ENCODE data around the gene SIN3B.
A peak's percentile ranks its signal among the peaks of the same experiment; 100 is the strongest.

The SIN3B gene

DNA sequence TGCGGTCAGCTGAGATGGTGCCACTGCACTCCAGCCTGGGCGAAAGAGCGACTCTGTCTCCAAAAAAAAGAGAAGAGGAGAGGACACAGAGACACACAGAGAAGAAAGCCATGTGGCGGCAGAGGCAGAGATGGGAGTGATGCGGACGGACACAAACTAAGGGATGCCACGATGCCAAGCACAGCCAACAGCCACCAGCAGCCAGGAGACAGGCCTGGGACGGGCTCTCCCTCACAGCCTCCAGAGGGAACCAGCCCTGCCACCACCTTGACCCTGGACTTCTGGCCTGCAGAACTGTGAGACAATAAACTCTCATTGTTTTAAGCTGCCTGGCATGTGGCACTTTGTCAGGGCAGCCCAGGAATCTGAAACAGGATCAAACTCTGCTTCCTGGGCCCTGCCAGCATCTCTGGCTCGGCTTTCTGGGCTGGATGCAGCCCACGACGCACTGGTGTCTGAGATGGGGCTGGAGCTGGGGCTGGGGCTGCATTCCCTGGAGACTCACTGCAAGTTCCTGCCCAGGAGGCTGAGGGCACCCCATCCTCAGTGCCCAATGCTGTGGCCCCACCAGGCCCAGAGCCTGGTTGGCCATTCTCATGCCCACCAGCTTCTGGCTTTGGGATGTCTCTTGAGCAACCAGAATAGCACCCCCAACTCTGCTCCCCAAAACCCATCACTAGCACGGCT is 62.6 kb downstream of the SIN3B start:
- no peak for DNase-seq

DNA sequence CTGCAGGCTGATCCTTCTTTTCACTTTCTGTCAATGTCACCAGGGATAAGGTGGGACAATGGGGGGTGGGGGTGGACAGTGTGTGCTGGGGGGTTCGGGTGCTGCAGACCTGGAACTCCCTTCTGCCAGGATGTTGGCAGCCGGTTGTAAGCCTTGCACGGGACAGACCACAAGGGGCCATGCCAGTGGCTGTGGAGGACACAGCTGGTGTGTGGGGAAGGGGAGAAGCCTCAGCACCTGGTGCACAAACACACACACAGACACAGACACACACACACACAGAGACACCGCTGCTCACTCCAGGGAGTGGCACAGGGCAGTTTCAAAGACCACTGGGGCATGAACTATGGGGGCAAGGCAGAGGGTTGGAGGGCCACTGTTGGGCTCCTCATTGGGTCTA is 63.2 kb downstream of the SIN3B start:
- no peak for DNase-seq

GRCh38 chr19:16892868-16893685 is 63.9 kb downstream of the SIN3B start:
- no peak for DNase-seq

GRCh38 chr19:16893686-16893989 is 64.4 kb downstream of the SIN3B start:
- no peak for DNase-seq

DNA sequence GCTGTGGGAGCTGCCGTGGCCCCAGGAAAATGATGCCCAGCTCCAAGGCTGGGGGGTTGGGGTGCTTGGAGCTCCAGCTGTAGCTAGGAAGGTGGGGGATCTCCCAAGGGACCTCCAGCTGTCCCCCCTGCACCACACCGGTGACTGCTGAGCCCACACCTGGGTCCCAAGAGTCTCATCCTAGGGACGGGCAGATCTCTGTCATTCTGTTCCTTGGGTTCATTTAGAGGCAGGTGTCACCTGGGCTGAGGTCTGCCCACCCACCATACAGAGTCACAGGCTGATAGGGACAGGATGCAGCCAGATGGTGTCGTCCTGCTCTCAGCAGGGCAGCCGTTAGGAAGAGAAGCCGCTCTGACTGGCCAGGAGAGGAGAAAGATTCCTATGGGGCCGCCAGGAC is 64.9 kb downstream of the SIN3B start:
- DNase-seq, result no peak

GRCh38 chr19:16895467-16896145 is 66.4 kb downstream of the SIN3B start:
- no peak for DNase-seq

DNA sequence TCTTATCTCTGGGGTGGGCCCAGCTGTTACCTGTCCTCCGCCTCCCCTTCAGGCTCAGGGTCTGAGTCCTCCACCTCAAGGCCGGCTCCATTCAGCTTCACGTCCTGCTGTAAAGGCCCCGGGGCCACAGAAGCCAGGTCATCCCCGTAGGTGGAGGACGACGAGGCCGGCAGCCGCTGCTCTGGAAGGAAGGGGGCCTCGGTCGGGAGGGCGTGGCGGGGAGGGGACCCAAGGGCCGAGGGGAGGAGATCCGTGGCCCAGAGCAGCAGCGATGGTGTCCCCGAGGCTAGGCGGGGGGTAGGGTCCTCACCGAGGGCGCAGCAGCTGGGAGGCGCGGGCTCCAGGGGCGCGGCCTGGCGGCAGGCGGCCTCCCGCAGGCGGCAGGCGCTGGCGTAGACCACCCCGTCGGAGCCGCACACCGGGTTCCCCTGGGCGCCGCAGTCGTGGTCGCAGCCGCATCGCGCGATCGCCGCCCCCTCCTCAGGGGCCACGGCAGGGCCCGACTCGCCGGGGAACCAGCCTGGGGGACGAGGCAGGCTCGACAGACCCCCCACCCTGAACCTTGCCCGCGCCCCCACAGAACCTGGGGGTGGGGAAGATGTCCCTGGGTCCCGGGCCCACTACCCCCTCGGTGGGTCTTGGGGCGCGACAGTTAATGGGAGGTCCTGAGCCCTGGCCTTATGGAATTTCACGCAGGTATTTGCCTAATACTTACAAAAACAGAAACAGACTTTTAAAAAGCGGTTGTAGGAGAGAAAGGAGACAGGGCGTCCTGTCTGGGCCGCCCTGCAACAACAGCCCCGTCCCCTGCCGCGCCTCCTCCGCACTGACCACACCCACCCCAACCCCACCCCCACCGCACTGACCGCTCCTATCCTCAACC is 67.2 kb downstream of the SIN3B start:
- DNase-seq, result no peak

DNA sequence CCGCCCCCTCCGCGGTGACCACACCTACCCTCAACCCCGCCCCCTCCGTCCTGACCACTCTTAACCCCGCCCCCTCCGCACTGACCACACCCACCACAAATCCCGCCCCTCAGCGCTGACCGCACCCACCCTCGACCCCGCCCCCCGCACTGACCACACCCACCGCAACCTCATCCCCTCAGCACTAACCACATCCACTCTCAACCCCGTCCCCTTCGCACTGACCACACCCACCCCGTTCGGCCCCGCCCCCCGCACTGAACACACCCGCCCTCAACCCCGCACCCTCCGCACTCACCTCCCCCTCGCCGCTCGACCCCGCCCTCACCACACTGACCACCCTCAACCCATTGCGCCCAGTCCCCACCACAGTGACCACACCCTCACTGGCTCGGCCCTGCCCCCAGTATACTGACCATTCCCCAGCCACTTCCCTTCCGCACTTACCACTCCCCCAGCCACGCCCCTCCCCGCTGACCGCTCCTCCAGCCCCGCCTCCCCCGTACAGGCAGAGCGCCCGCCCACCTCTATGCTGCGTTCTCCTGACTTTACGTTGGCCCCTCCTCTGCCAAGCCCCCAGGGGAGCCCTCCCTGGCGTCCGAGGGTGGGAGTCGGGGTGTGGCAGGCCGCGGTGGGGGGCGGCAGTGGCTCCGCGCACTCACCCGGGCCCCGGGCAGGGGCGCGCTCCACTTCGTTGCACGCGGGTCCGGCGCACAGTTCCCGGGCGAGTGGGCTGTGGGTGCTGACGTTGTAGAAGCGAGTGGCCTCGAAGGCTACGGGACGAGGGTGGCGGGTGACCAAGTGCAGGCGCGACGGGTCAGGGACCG is 68.0 kb downstream of the SIN3B start:
- peak; percentile 44 for DNase-seq

GRCh38 chr19:16897856-16898161 is 68.6 kb downstream of the SIN3B start:
- DNase-seq, result no peak

- no peak for DNase-seq
Measured at GRCh38 chr19:16898361-16899015, 69.3 kb downstream of the SIN3B start.

- peak; percentile 23 for DNase-seq
Measured at GRCh38 chr19:16899566-16900075, 70.4 kb downstream of the SIN3B start.

GRCh38 chr19:16901491-16902175 is 72.4 kb downstream of the SIN3B start:
- DNase-seq, result no peak

DNA sequence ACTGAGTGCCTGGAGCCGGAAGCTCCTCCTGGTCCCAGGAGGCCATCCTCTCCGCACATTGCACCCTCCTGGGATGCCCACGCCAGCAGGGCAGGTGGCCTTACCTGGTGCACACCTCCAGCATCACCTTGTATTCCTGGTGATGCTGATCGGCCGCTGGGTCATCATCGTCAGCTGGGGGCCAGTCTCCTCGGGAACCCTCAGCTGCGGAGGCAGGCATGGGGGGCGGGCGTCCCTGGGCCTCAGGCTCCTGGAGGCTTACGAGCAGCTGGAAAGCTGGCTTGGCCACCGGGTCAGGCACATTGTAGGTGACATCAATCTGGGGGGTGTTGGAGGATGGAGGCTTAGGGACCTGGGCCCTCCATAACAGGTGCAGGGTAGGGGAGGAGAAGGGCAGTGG is 73.3 kb downstream of the SIN3B start:
- DNase-seq, result no peak

GRCh38 chr19:16903347-16903746 is 74.1 kb downstream of the SIN3B start:
- no peak for DNase-seq

- DNase-seq, result no peak
Measured at GRCh38 chr19:16904599-16904998, 75.4 kb downstream of the SIN3B start.

GRCh38 chr19:16908759-16909158 is 79.6 kb downstream of the SIN3B start:
- no peak for DNase-seq

- no peak for DNase-seq
Measured at GRCh38 chr19:16911046-16911445, 81.8 kb downstream of the SIN3B start.

DNA sequence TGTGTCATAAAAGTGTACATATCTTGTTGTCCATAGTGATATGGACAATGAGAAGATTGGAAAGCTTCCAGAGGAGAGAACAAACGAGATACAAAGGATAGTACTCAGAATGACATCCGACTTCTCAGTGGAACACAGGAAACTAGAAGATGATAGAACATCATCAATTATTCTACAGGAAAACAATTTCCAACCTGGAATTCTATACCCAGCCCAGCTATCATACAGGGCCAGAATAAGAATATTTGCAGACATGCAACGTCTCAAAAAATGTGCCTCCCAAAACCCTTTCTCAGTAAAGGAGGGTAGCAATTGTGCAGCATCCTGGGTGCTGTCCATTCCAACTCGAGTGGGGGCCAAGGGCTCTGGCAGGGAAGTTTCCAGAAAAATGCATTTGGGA is 83.6 kb downstream of the SIN3B start:
- DNase-seq, result no peak

GRCh38 chr19:16914421-16914820 is 85.2 kb downstream of the SIN3B start:
- DNase-seq, result no peak

DNA sequence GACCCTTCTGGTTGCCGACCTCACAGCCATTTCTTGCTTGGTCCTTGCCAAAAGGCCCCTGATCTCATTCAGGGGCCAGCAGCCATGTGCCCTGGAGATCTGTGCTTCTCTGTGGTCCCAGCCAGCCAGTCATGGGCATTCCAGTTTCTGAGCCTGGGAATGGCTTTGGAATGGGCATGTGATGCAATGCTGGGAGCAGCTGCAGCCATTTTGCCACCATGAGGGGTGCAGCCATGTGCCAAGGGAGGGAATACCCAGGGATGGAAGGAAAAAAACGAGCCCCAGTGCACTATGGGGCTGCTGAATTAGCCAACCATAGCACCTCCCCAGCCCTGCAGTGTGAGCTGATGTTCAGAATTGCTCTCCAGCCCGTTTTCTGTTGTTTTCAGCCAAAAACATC is 85.9 kb downstream of the SIN3B start:
- DNase-seq, result no peak

DNA sequence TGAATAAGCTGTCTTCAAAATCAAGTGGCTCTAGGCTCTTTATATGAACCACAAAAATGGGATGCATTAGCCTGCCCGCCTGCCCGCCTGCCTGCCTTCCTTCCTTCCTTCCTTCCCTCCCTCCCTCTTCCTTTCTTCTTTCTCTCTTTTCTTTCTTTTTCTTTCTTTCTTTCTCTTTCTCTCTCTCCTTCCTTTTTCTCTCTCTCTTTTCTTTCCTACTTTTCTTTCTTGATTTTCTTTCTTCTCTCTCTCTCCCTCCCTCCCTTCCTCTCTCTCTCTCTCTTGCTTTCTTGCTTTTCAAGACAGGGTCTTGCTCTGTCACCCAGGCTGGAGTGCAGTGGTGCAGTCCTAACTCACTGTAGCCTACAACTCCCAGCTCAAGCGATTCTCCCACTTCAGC is 86.5 kb downstream of the SIN3B start:
- DNase-seq, result no peak

Data from GDM1 (cell line).